Ramos (cell line): ENCODE measurements around the gene PAIP1.
"Not testable (repeated sequence)": the region's sequence is repeated elsewhere in the genome, so short reads cannot be mapped to it uniquely, and the experiment has no call there.

Source experiments
- in situ Hi-C: fragments of 300-500 bp; cut with MboI; formaldehyde crosslinking; loops from one replicate; pipeline ENCODE4 v1.14.3; 2022; ENCODE audit warnings: low sequenced_read_pairs; ENCODE audit not compliant: unreplicated experiment

PAIP1 gene

GRCh38 chr5:43556857-43557542 is at the start of gene PAIP1:
Gene PAIP1, minus strand, starts transcription at chr5:43557077. Its CDS starts 231 bp downstream, at chr5:43556846.
- in situ Hi-C loops = no loop called here

- in situ Hi-C loops = no loop called here
These were observed 49.5 kb upstream of the PAIP1 start for GRCh38 chr5:43606351-43606750.

- in situ Hi-C loops = no loop called here
These were observed 47.8 kb upstream of the PAIP1 start for GRCh38 chr5:43604699-43605098.

- in situ Hi-C loops = no loop called here
These were observed 46.7 kb upstream of the PAIP1 start for GRCh38 chr5:43603344-43604217.

- in situ Hi-C loops = no loop called here
These were observed 45.8 kb upstream of the PAIP1 start, which contains the start of gene NNT for GRCh38 chr5:43602461-43603343. Gene NNT, plus strand, starts transcription at chr5:43603180. Its CDS starts 6,016 bp downstream, at chr5:43609196.

- in situ Hi-C loops = no loop called here
These were observed 44.8 kb upstream of the PAIP1 start for GRCh38 chr5:43601454-43602260.

GRCh38 chr5:43598927-43599326 is 42.0 kb upstream of the PAIP1 start:
- in situ Hi-C loops = not testable (repeated sequence)

- in situ Hi-C loops = no loop called here
These were observed 35.5 kb upstream of the PAIP1 start for GRCh38 chr5:43592363-43592762.

GRCh38 chr5:43590700-43591099 is 33.8 kb upstream of the PAIP1 start:
- in situ Hi-C loops = no loop called here

GRCh38 chr5:43589310-43589709 is 32.4 kb upstream of the PAIP1 start:
- in situ Hi-C loops = no loop called here

- in situ Hi-C loops = no loop called here
These were observed 32.0 kb upstream of the PAIP1 start for GRCh38 chr5:43588842-43589241.

- in situ Hi-C loops = no loop called here
These were observed 27.4 kb upstream of the PAIP1 start for GRCh38 chr5:43584166-43584699.

- in situ Hi-C loops = no loop called here
These were observed 26.8 kb upstream of the PAIP1 start for GRCh38 chr5:43583724-43584123.

- in situ Hi-C loops = no loop called here
These were observed 25.5 kb upstream of the PAIP1 start for GRCh38 chr5:43582082-43583005.

GRCh38 chr5:43581398-43581797 is 24.5 kb upstream of the PAIP1 start:
- in situ Hi-C loops = no loop called here

GRCh38 chr5:43580402-43581210 is 23.7 kb upstream of the PAIP1 start:
- in situ Hi-C loops = not testable (repeated sequence)

- in situ Hi-C loops = no loop called here
These were observed 16.2 kb upstream of the PAIP1 start for GRCh38 chr5:43573058-43573457.

- in situ Hi-C loops = no loop called here
These were observed 15.5 kb upstream of the PAIP1 start for GRCh38 chr5:43572357-43572756.
